ENCODE results near the gene TRAK1.

DNA sequence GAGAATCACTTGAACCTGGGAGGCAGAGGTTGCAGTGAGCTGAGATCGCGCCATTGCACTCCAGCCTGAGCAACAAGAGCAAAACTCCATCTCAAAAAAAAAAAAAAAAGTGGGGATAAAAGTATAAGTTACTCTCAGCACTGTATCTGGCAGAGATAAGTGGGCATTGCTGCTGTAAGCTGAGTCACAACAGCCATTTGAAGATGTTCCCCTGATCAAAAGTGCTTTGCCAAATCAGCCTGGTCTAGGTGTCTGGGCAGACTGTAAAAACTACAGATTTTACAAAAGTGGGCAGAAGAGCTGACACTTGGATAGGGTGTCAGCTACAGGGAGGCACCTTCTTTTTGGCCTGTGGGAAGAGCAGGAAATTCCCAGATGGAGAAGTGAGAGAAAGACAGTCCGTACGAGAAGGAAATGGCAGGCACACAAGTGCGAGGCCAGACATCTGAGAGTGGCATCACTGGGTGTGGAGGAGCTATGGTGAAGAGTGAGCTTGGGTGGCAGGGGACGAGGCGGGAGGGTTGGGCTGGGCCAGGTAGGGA is 78.5 kb downstream of the TRAK1 start:
- TF ChIP-seq, protein P1, sequence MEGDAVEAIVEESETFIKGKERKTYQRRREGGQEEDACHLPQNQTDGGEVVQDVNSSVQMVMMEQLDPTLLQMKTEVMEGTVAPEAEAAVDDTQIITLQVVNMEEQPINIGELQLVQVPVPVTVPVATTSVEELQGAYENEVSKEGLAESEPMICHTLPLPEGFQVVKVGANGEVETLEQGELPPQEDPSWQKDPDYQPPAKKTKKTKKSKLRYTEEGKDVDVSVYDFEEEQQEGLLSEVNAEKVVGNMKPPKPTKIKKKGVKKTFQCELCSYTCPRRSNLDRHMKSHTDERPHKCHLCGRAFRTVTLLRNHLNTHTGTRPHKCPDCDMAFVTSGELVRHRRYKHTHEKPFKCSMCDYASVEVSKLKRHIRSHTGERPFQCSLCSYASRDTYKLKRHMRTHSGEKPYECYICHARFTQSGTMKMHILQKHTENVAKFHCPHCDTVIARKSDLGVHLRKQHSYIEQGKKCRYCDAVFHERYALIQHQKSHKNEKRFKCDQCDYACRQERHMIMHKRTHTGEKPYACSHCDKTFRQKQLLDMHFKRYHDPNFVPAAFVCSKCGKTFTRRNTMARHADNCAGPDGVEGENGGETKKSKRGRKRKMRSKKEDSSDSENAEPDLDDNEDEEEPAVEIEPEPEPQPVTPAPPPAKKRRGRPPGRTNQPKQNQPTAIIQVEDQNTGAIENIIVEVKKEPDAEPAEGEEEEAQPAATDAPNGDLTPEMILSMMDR (IDR thresholded peaks at IDR 0.05): no peak
- TF ChIP-seq POLR2AphosphoS5 (IDR thresholded peaks at IDR 0.05) (no peak), POLR2A (IDR thresholded peaks at IDR 0.05) (no peak)

Data from breast epithelium (tissue), 3 donors.